OCI-M2 (cell line): ENCODE measurements around the gene HS6ST1.

ENCODE experiments used
- DNase-seq: peaks from one replicate; lab custom pipeline; 2025; ENCODE audit not compliant: unreplicated experiment; lab: John Stamatoyannopoulos, UW

The HS6ST1 gene

GRCh38 chr2:128300151-128301020, 18.3 kb downstream of the HS6ST1 start:
- no peak for DNase-seq

- no peak for DNase-seq
Measured at GRCh38 chr2:128299628-128300027, 19.0 kb downstream of the HS6ST1 start.

GRCh38 chr2:128298846-128299507, 19.7 kb downstream of the HS6ST1 start:
- no peak for DNase-seq

- no peak for DNase-seq
Measured at GRCh38 chr2:128298286-128298685, 20.4 kb downstream of the HS6ST1 start.

GRCh38 chr2:128293870-128294455, 24.7 kb downstream of the HS6ST1 start:
- no peak for DNase-seq

GRCh38 chr2:128293426-128293755, 25.3 kb downstream of the HS6ST1 start:
- no peak for DNase-seq

GRCh38 chr2:128292599-128293425, 25.9 kb downstream of the HS6ST1 start:
- DNase-seq: no peak

- no peak for DNase-seq
Measured at GRCh38 chr2:128291844-128292598, 26.6 kb downstream of the HS6ST1 start.

GRCh38 chr2:128291161-128291843, 27.4 kb downstream of the HS6ST1 start:
- DNase-seq: no peak

GRCh38 chr2:128290356-128290755, 28.3 kb downstream of the HS6ST1 start:
- no peak for DNase-seq

GRCh38 chr2:128289439-128289838, 29.2 kb downstream of the HS6ST1 start:
- DNase-seq: no peak

- no peak for DNase-seq
Measured at GRCh38 chr2:128288781-128289180, 29.9 kb downstream of the HS6ST1 start.

GRCh38 chr2:128287780-128288735, 30.6 kb downstream of the HS6ST1 start:
- DNase-seq: no peak

- no peak for DNase-seq
Measured at GRCh38 chr2:128286905-128287779, 31.5 kb downstream of the HS6ST1 start.

GRCh38 chr2:128286011-128286721, 32.5 kb downstream of the HS6ST1 start:
- DNase-seq: no peak

GRCh38 chr2:128285329-128285931, 33.2 kb downstream of the HS6ST1 start:
- no peak for DNase-seq

GRCh38 chr2:128284841-128285240, 33.8 kb downstream of the HS6ST1 start:
- no peak for DNase-seq
